Common myeloid progenitor, CD34-positive (primary cell): ENCODE data around the gene PHF21B.

Experiments used
- CTCF ChIA-PET: fragments of 350-600 bp; sonication (Branson Sonifier 250); formaldehyde crosslinking; loops from one replicate; lab custom pipeline; 2021; ENCODE audit warnings: antibody characterized with exemption; lab: Charles Lee
- POLR2A ChIA-PET: fragments of 350-600 bp; sonication (Branson Sonifier 250); formaldehyde crosslinking; loops from one replicate; lab custom pipeline; 2021; ENCODE audit warnings: antibody characterized with exemption; lab: Charles Lee
- DNase-seq, 3 donors: peaks; one replicate each; pipeline versions ENCODE4 v3.0.0 to v3.0.0-alpha.2; 2013
- H3K27ac ChIP-seq, 2 experiments: 1 replicate in 1 of 2; 2 replicates in 1 of 2; pipeline ENCODE4 v1.7.0; 2013; ENCODE audit warnings: inconsistent platforms in 2 of 2, low read length in 2 of 2, mild to moderate bottlenecking in 2 of 2, low read depth in 1 of 2, moderate library complexity in 1 of 2; ENCODE audit not compliant: severe bottlenecking in 2 of 2, insufficient read depth in 1 of 2, poor library complexity in 1 of 2
- H3K27me3 ChIP-seq, 5 experiments: replicated peaks in 2 of 5; 1 replicate in 3 of 5; 2 replicates in 2 of 5; pipeline versions ENCODE4 v1.6.1 to v1.7.0; 2013; ENCODE audit warnings: low read length in 4 of 5, mild to moderate bottlenecking in 2 of 5, moderate library complexity in 2 of 5, inconsistent platforms in 1 of 5; ENCODE audit not compliant: insufficient read depth in 5 of 5, control insufficient read depth in 4 of 5
- H3K36me3 ChIP-seq, 4 experiments: 1 replicate in 2 of 4; 2 replicates in 2 of 4; pipeline versions ENCODE4 v1.6.1 to v1.7.0; 2013; ENCODE audit warnings: low read length in 3 of 4, control low read depth in 1 of 4, mild to moderate bottlenecking in 1 of 4; ENCODE audit not compliant: control insufficient read depth in 4 of 4, insufficient read depth in 4 of 4
- H3K4me1 ChIP-seq, 4 experiments: 1 replicate in 3 of 4; 2 replicates in 1 of 4; pipeline versions ENCODE4 v1.6.1 to v1.7.1; 2013; ENCODE audit warnings: low read length in 3 of 4, mild to moderate bottlenecking in 3 of 4, control low read depth in 1 of 4, inconsistent platforms in 1 of 4, moderate library complexity in 1 of 4; ENCODE audit not compliant: control insufficient read depth in 4 of 4, insufficient read depth in 4 of 4; ENCODE audit errors: control extremely low read depth in 1 of 4
- H3K4me3 ChIP-seq, 7 experiments: 1 replicate in 4 of 7; 2 replicates in 3 of 7; pipeline versions ENCODE4 v1.5.1 to v1.7.0; 2013; ENCODE audit warnings: mild to moderate bottlenecking in 7 of 7, low read length in 6 of 7, moderate library complexity in 6 of 7, inconsistent platforms in 2 of 7, low read depth in 2 of 7, control low read depth in 1 of 7; ENCODE audit not compliant: insufficient read depth in 4 of 7, control insufficient read depth in 1 of 7; ENCODE audit errors: extremely low read depth in 1 of 7
- H3K9me3 ChIP-seq, 5 experiments: 1 replicate in 4 of 5; 2 replicates in 1 of 5; pipeline versions ENCODE4 v1.6.1 to v1.7.1; 2013; ENCODE audit warnings: low read length in 4 of 5, mild to moderate bottlenecking in 2 of 5, inconsistent platforms in 1 of 5, low read depth in 1 of 5, moderate library complexity in 1 of 5; ENCODE audit not compliant: control insufficient read depth in 4 of 5, insufficient read depth in 2 of 5; ENCODE audit errors: control extremely low read depth in 1 of 5
- WGBS: methylation state at CpG from one replicate; pipeline ENCODE4 v1.1.5; 2013; ENCODE audit not compliant: insufficient coverage; 5-methylcytosine and 5-hydroxymethylcytosine counted together

PHF21B gene

GRCh38 chr22:44918166-44918924, 91.5 kb downstream of the PHF21B start:
- no peaks in the 10 kb centered on the region for H3K36me3 ChIP-seq
- H3K27me3 ChIP-seq = peaks cover 0 to 1% (median 0%) of the 10 kb centered on the region in 5 experiments
- CTCF ChIA-PET = no interaction called here
- WGBS = 89% methylated on average over 17 of the region's 18 CpGs
- H3K4me3 ChIP-seq = no peak overlapping the region
- POLR2A ChIA-PET = no interaction called here
- DNase-seq = no peak
- peaks cover 0 to 3% (median 0%) of the 10 kb centered on the region in 5 experiments for H3K9me3 ChIP-seq
- H3K4me1 ChIP-seq = no peaks in the 10 kb centered on the region
- H3K27ac ChIP-seq = no peak overlapping the region

DNA sequence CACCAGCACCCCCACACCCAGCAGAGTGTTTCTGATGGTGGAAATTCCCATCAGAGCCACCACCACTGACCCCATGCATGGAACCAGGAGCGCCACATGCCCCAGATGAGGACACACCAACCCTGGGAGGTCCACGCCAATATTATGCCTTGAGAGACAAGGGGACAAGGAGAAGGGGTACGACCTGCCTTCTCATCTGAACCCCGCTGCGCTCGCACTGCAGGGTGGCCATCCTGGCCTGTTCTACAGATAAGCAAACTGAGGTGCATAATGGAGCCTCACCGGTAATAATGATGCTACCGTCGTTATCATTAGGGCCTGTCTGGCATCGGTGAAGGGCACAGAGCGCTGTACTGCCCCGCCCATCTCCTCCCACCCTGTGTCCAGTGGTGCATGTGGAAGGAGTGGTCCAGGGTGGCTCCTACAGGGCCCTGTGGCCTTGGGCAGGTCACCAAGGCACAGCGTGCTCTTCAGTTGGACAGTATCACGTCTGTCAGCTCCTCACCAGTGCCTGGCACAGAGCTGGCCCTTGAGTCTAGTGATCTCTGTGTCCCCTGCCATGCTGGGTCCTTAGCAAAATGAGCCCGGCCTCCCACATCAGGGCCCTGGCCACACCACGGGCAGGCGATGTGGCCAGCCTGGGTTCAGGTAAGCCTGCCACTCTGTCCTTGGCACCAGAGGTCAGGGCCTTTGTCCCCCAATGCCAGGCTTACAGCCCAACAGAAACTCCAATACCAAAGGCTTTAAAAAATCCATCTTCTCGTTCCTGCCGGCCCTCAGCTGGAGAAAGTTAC, 92.2 kb downstream of the PHF21B start:
- Histone ChIP-seq H3K9me3 (peaks cover 0 to 3% (median 0%) of the 10 kb centered on the region in 5 experiments), H3K36me3 (no peaks in the 10 kb centered on the region), H3K4me1 (no peaks in the 10 kb centered on the region), H3K4me3 (no peak overlapping the region), H3K27ac (no peak overlapping the region), H3K27me3 (peaks cover 0 to 1% (median 0%) of the 10 kb centered on the region in 5 experiments)
- no peak for DNase-seq
- 93% methylated on average over 19 of the region's 19 CpGs for WGBS
- ChIA-PET POLR2A (no interaction called here), CTCF (no interaction called here)

DNA sequence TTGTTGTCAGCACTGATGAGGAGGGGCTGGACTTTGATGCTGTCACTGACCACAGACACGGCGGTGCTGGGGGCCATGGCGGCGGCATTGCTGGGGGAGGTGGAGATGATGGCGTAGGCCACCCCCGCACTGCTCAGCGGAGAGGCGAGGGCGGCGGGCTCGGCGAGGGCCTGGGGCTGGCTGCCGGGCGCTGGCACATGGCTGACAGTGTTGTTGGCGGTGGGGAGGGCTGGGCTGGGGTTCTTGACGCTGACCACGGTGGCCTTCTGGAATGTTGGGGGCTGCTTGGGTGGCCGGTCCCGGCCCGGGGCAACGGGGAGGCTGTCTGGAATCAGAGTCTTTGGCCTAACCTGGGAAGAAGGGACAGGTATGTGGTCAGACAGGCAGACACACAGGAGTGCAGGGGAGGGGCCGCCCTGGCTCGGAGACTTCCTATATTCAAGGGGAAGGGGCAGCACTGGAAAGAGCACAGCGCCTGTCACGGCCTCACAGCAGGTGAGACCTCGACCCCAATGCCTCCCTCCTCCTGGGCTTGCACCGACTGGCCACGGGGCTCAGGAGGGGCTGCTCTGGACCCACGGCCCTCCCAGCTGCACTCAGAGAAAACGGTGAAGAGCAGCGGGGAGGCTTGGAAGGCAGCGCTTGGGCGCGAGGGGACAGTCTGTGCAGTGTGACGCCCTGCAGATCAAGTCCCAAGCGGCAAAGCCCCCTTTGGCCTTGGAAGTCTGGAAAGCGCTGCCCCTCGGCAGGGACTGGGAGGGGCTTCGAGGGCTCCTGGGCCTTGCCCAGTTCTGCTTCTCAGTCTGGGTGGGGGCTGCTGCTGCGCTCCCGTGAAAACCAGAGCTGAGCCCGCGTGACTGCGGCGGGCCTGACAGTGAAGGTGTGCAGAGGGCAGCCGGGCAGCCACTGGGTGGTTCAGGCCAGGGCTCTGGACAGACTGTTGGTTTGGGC, 93.2 kb downstream of the PHF21B start:
- no peaks in the 10 kb centered on the region for H3K4me1 ChIP-seq
- peaks cover 0 to 3% (median 0%) of the 10 kb centered on the region in 5 experiments for H3K9me3 ChIP-seq
- CTCF ChIA-PET = no interaction called here
- POLR2A ChIA-PET = no interaction called here
- H3K4me3 ChIP-seq = no peak overlapping the region
- H3K36me3 ChIP-seq = no peaks in the 10 kb centered on the region
- DNase-seq = no peak
- H3K27me3 ChIP-seq = peaks cover 0 to 1% (median 0%) of the 10 kb centered on the region in 5 experiments
- 91% methylated on average over 38 of the region's 46 CpGs for WGBS
- H3K27ac ChIP-seq = no peak overlapping the region

DNA sequence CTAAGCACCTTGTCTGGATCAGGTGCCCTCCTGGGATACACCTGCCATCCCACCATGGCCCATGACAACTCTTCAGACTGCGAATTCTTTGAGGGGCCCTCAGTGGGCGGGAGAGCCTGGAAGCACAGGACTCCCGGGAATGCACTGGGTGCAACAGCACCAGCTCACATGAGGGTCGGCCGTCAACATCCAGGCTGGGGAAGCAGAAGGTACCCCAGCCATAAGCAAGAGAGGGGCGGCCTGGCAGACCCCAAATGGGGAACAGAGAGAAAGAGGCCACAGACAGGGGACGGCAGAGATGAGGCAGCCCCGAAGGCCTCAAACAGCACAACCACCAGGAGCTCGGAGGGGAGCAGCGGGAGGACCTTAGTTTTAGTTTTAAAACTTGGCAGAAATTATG, 94.4 kb downstream of the PHF21B start:
- POLR2A ChIA-PET = no interaction called here
- WGBS = 100% methylated on average over 6 of the region's 10 CpGs
- H3K4me1 ChIP-seq = no peaks in the 10 kb centered on the region
- H3K36me3 ChIP-seq = no peaks in the 10 kb centered on the region
- CTCF ChIA-PET = no interaction called here
- no peak overlapping the region for H3K4me3 ChIP-seq
- no peak overlapping the region for H3K27ac ChIP-seq
- peaks cover 0 to 5% (median 0%) of the 10 kb centered on the region in 5 experiments for H3K9me3 ChIP-seq
- DNase-seq = no peak
- peaks cover 0 to 1% (median 0%) of the 10 kb centered on the region in 5 experiments for H3K27me3 ChIP-seq

GRCh38 chr22:44914026-44914721, 95.6 kb downstream of the PHF21B start:
- Histone ChIP-seq H3K4me1 (no peaks in the 10 kb centered on the region), H3K9me3 (peaks cover 0 to 7% (median 0%) of the 10 kb centered on the region in 5 experiments), H3K4me3 (no peak overlapping the region), H3K36me3 (no peaks in the 10 kb centered on the region), H3K27ac (no peak overlapping the region), H3K27me3 (no peaks in the 10 kb centered on the region)
- CTCF ChIA-PET = interaction anchor here (1.6 kb wide), 1 partner anchor 21 kb away, joined by 3 read pairs; no protein-coding TSS in a partner anchor
- DNase-seq = no peak
- 95% methylated on average over 11 of the region's 13 CpGs for WGBS
- POLR2A ChIA-PET = interaction anchor here (0.6 kb wide), 1 partner anchor 1182 kb away, joined by 4 read pairs; no protein-coding TSS in a partner anchor

DNA sequence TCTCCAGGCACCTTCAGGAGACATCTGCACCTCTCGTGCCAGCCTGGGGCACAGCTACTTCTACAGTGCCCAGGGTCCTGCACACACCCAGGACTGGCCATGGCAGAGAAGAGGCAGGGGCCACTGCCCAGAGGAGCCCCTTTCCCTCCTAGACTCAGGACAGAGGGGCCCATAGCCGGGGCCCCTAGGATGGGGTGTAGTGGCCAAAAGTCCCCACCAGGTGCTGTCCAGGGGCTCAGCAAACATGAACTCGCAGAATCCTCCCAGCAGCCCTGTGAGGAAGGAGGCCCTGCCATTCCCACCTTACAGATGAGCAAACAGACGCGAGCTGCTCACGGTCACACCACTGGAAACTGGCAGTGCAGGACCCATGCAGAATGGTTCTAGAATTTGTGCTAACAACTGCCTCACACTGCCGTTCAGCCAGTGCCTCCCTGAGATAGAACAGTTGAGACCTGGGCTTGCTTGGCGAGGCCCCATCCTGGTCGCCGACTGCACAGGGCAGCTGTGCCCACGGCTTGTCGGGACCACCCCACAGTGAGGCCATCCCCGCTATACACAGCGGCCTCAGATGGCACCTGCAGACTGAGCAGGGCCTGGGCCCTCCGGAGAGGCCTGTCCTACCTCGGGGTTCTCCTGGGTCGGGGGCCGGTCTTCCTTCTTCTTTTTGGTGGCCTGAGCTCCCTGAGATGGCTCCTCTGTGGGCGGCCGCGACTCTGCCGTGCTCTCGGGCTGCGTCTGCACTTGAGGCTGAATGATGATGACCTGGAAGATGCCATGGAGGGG, 96.4 kb downstream of the PHF21B start:
- 93% methylated on average over 16 of the region's 24 CpGs for WGBS
- Histone ChIP-seq H3K4me3 (no peak overlapping the region), H3K36me3 (no peaks in the 10 kb centered on the region), H3K27ac (no peak overlapping the region), H3K9me3 (peaks cover 0 to 7% (median 0%) of the 10 kb centered on the region in 5 experiments), H3K27me3 (no peaks in the 10 kb centered on the region), H3K4me1 (no peaks in the 10 kb centered on the region)
- POLR2A ChIA-PET = no interaction called here
- CTCF ChIA-PET = interaction anchor here (1.6 kb wide), 1 partner anchor 22 kb away, joined by 3 read pairs; no protein-coding TSS in a partner anchor
- no peak for DNase-seq
